ENCODE results near the gene OAS3.
"Not testable (repeated sequence)": the region's sequence is repeated elsewhere in the genome, so short reads cannot be mapped to it uniquely, and the experiment has no call there.

Gene OAS3

DNA sequence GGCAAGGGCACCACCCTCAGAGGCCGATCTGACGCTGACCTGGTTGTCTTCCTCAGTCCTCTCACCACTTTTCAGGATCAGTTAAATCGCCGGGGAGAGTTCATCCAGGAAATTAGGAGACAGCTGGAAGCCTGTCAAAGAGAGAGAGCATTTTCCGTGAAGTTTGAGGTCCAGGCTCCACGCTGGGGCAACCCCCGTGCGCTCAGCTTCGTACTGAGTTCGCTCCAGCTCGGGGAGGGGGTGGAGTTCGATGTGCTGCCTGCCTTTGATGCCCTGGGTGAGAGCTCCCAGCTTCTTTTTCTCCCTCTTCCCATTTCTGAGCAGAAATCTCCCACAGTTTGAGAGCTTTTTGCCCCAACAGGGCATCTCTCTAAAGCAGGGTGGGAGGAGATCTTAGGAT, 29.7 kb upstream of the OAS3 start:
- Histone ChIP-seq H3K27ac (ENCODE audit: extremely low read depth, low read depth, low read length) (no peak overlapping the region), H3K4me1 (ENCODE audit: control insufficient read depth, insufficient read depth, low read length) (no peaks in the 10 kb centered on the region), H3K4me3 (ENCODE audit: low read depth, low read length) (no peak overlapping the region), H3K36me3 (ENCODE audit: control insufficient read depth in 2 of 2, insufficient read depth in 1 of 2, low read length in 2 of 2) (no peaks in the 10 kb centered on the region), H3K9me3 (ENCODE audit: control insufficient read depth, insufficient read depth, low read depth, low read length) (no peaks in the 10 kb centered on the region; the same call in 1 of the 2 replicates)
- no peak for TF ChIP-seq GLIS1 (tag by site-specific recombination; IDR thresholded peaks at IDR 0.05)
- ChIA-PET CTCF (no interaction called here), POLR2A (no interaction called here)

- POLR2A ChIA-PET: no interaction called here
- Histone ChIP-seq H3K4me1 (ENCODE audit: control insufficient read depth, insufficient read depth, low read length) (no peaks in the 10 kb centered on the region), H3K9me3 (ENCODE audit: control insufficient read depth, insufficient read depth, low read depth, low read length) (no peaks in the 10 kb centered on the region; the same call in 1 of the 2 replicates), H3K36me3 (ENCODE audit: control insufficient read depth in 2 of 2, insufficient read depth in 1 of 2, low read length in 2 of 2) (no peaks in the 10 kb centered on the region), H3K4me3 (ENCODE audit: low read depth, low read length) (no peak overlapping the region), H3K27ac (ENCODE audit: extremely low read depth, low read depth, low read length) (no peak overlapping the region)
- TF ChIP-seq ZNF223 (tag by site-specific recombination; IDR thresholded peaks at IDR 0.05): no peak
- no peak for TF ChIP-seq ZBTB20 (tag by site-specific recombination; IDR thresholded peaks at IDR 0.05)
- no peak for TF ChIP-seq ZNF202 (tag by site-specific recombination; IDR thresholded peaks at IDR 0.05; ENCODE audit: borderline replicate concordance)
- TF ChIP-seq ZNF266 (tag by site-specific recombination; IDR thresholded peaks at IDR 0.05; ENCODE audit: low read depth): no peak
- TF ChIP-seq ZNF645 (tag by site-specific recombination; IDR thresholded peaks at IDR 0.05): no peak
- TF ChIP-seq ZFP69B (tag by site-specific recombination; IDR thresholded peaks at IDR 0.05): no peak
- TF ChIP-seq GLI4 (tag by site-specific recombination; IDR thresholded peaks at IDR 0.05): no peak
- TF ChIP-seq ZBTB44 (tag by site-specific recombination; IDR thresholded peaks at IDR 0.05): no peak
- CTCF ChIA-PET: no interaction called here
These were observed 28.6 kb upstream of the OAS3 start for GRCh38 chr12:112909693-112910092.

- TF ChIP-seq HOXD13 (CRISPR knock-in tag; IDR thresholded peaks at IDR 0.05; ENCODE audit: borderline replicate concordance): no peak
- TF ChIP-seq ZNF558 (tag by site-specific recombination; IDR thresholded peaks at IDR 0.05): peak; percentile 95
- no peak for TF ChIP-seq ZNF747 (tag by site-specific recombination; IDR thresholded peaks at IDR 0.05)
- TF ChIP-seq PRDM4 (tag by site-specific recombination; IDR thresholded peaks at IDR 0.05): no peak
- TF ChIP-seq ZNF350 (tag by site-specific recombination; IDR thresholded peaks at IDR 0.05): peak; percentile 87
- peak; percentile 69 for TF ChIP-seq SETDB1 (IDR thresholded peaks at IDR 0.05; ENCODE audit: insufficient read length, low read length)
- TF ChIP-seq ZNF610 (tag by site-specific recombination; IDR thresholded peaks at IDR 0.05; ENCODE audit: borderline replicate concordance): no peak
- TF ChIP-seq ZNF549 (tag by site-specific recombination; IDR thresholded peaks at IDR 0.05): no peak
- no peaks in the 10 kb centered on the region for H3K4me1 ChIP-seq (ENCODE audit: control insufficient read depth, insufficient read depth, low read length)
- no peak overlapping the region for H3K4me3 ChIP-seq (ENCODE audit: low read depth, low read length)
- H3K27ac ChIP-seq (ENCODE audit: extremely low read depth, low read depth, low read length): no peak overlapping the region
- ChIA-PET CTCF (interaction anchor here (0.7 kb wide), 1 partner anchor 80 kb away, joined by 3 read pairs; no protein-coding TSS in a partner anchor), POLR2A (no interaction called here)
- H3K9me3 ChIP-seq (ENCODE audit: control insufficient read depth, insufficient read depth, low read depth, low read length): no peaks in the 10 kb centered on the region; the same call in 1 of the 2 replicates
- H3K36me3 ChIP-seq (ENCODE audit: control insufficient read depth in 2 of 2, insufficient read depth in 1 of 2, low read length in 2 of 2): no peaks in the 10 kb centered on the region
These were observed 25.1 kb upstream of the OAS3 start for GRCh38 chr12:112913038-112913688.

GRCh38 chr12:112913888-112914287, 24.4 kb upstream of the OAS3 start:
- H3K4me3 ChIP-seq (ENCODE audit: low read depth, low read length); H3K9me3 ChIP-seq (ENCODE audit: control insufficient read depth, insufficient read depth, low read depth, low read length); H3K27ac ChIP-seq (ENCODE audit: extremely low read depth, low read depth, low read length); H3K36me3 ChIP-seq (ENCODE audit: control insufficient read depth in 2 of 2, insufficient read depth in 1 of 2, low read length in 2 of 2); POLR2A ChIA-PET; H3K4me1 ChIP-seq (ENCODE audit: control insufficient read depth, insufficient read depth, low read length): not testable (repeated sequence)
- CTCF ChIA-PET: interaction anchor here (0.7 kb wide), 1 partner anchor 79 kb away, joined by 3 read pairs; no protein-coding TSS in a partner anchor
